Activated T-cell treated with anti-CD3 and anti-CD28 coated beads for 1 hour (primary cell): Measurements from ENCODE around the gene CABP5.
"Not testable (repeated sequence)": the region's sequence is repeated elsewhere in the genome, so short reads cannot be mapped to it uniquely, and the experiment has no call there.

ENCODE experiments used
- DNase-seq: peaks from one replicate; pipeline ENCODE4 v3.0.0-alpha.2; 2020; ENCODE audit warnings: low read depth

CABP5 gene

GRCh38 chr19:48043675-48044258 is at the start of gene CABP5:
Gene CABP5 (minus strand): TSS chr19:48044079. CDS start chr19:48043922, 157 bp downstream.
- no peak for DNase-seq

GRCh38 chr19:48091111-48091718 is 47.3 kb upstream of the CABP5 start:
- DNase-seq: not testable (repeated sequence)

GRCh38 chr19:48090281-48090802 is 46.5 kb upstream of the CABP5 start:
- no peak for DNase-seq

GRCh38 chr19:48088991-48089390 is 45.1 kb upstream of the CABP5 start:
- not testable (repeated sequence) for DNase-seq

GRCh38 chr19:48085904-48086864 is 42.3 kb upstream of the CABP5 start:
- no peak for DNase-seq

- no peak for DNase-seq
Observed at GRCh38 chr19:48085076-48085475, 41.2 kb upstream of the CABP5 start.

- DNase-seq: no peak
Observed at GRCh38 chr19:48081106-48081505, 37.2 kb upstream of the CABP5 start.

- not testable (repeated sequence) for DNase-seq
Observed at GRCh38 chr19:48070177-48070769, 26.4 kb upstream of the CABP5 start.

GRCh38 chr19:48069435-48069834 is 25.6 kb upstream of the CABP5 start:
- DNase-seq: no peak

GRCh38 chr19:48064509-48064908 is 20.6 kb upstream of the CABP5 start:
- DNase-seq: no peak

- no peak for DNase-seq
Observed at GRCh38 chr19:48061401-48062344, 17.8 kb upstream of the CABP5 start.

GRCh38 chr19:48060381-48060780 is 16.5 kb upstream of the CABP5 start:
- DNase-seq: no peak

GRCh38 chr19:48059331-48059730 is 15.5 kb upstream of the CABP5 start:
- no peak for DNase-seq

- DNase-seq: no peak
Observed at GRCh38 chr19:48053856-48054255, 10.0 kb upstream of the CABP5 start.

- DNase-seq: no peak
Observed at GRCh38 chr19:48053076-48053475, 9.2 kb upstream of the CABP5 start.

GRCh38 chr19:48051335-48052033 is 7.6 kb upstream of the CABP5 start:
- no peak for DNase-seq

GRCh38 chr19:48044561-48044960 is 682 bp upstream of the CABP5 start:
- no peak for DNase-seq

- no peak for DNase-seq
Observed at GRCh38 chr19:48041877-48042580, 1.9 kb downstream of the CABP5 start.

- no peak for DNase-seq
Observed at GRCh38 chr19:48036765-48037164, 7.1 kb downstream of the CABP5 start.

- no peak for DNase-seq
Observed at GRCh38 chr19:48033604-48034003, 10.3 kb downstream of the CABP5 start.
